GM10266 (cell line): ENCODE measurements around the gene CALML5.

Experiments
- DNase-seq: peaks from one replicate; pipeline ENCODE4 v3.0.0; 2012; ENCODE audit errors: extremely low spot score
- CTCF ChIP-seq: IDR thresholded peaks from 2 replicates; pipeline ENCODE4 v1.5.1; 2012; ENCODE audit warnings: mild to moderate bottlenecking, low read depth; ENCODE audit not compliant: control insufficient read depth, insufficient read depth; ENCODE audit errors: missing control alignments

Gene CALML5

DNA sequence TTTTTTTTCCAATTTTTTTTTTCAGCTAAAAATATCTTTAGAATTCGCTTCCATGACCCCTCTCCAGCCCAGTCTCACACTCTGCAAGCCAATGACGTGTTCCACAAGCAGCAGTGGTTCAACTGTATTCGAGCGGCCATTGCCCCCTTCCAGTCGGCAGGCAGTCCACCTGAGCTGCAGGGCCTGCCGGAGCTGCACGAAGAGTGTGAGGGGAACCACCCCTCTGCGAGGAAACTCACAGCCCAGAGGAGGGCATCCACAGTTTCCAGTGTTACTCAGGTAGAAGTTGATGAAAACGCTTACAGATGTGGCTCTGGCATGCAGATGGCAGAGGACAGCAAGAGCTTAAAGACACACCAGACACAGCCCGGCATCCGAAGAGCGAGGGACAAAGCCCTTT lies 42.8 kb downstream of the CALML5 start:
- no peak for TF ChIP-seq CTCF
- no peak for DNase-seq

GRCh38 chr10:5453749-5454489 lies 45.5 kb downstream of the CALML5 start:
- DNase-seq, result no peak
- TF ChIP-seq CTCF, result no peak

GRCh38 chr10:5450605-5451384 lies 48.6 kb downstream of the CALML5 start:
- no peak for DNase-seq
- no peak for TF ChIP-seq CTCF

- TF ChIP-seq CTCF, result no peak
- DNase-seq, result no peak
Measured at GRCh38 chr10:5449823-5450222, 49.5 kb downstream of the CALML5 start.

DNA sequence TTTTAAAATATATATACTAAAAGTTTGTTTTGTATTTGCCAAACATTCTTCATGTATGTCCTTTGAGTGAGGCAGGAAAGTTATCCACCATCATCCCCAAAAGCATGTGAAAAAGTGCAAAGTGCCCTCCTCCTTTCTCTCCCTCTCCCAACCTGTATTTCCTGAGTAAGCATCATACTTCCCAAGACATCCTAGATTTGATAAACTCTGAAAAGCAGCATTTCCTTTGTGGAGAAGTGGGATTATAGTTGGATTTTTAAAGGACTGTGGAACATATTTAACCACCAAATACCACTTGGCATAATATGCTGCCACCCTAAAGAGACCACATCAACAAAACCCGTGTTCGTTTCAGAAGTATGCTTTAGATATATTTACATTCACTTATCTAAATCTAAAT lies 50.1 kb downstream of the CALML5 start:
- TF ChIP-seq CTCF, result no peak
- no peak for DNase-seq
